Activated CD4-positive, alpha-beta T cell treated with anti-CD3 and anti-CD28 coated beads, Interleukin-2, amount 50 U/mL, for 24 hours (primary cell): ENCODE measurements around the gene GADD45GIP1.
A peak's percentile ranks its signal among the peaks of the same experiment; 100 is the strongest.
"Not testable (repeated sequence)": the region's sequence is repeated elsewhere in the genome, so short reads cannot be mapped to it uniquely, and the experiment has no call there.

Source experiments
- DNase-seq, 2 donors: peaks; one replicate each; pipeline ENCODE4 v3.0.0-alpha.2; 2020; ENCODE audit warnings: low read depth in 1 of 2, low spot score in 1 of 2

The GADD45GIP1 gene

GRCh38 chr19:12944104-12944674 lies 12.8 kb downstream of the GADD45GIP1 start:
- DNase-seq: no peak

GRCh38 chr19:12943437-12944044 lies 13.5 kb downstream of the GADD45GIP1 start:
- DNase-seq: no peak

DNA sequence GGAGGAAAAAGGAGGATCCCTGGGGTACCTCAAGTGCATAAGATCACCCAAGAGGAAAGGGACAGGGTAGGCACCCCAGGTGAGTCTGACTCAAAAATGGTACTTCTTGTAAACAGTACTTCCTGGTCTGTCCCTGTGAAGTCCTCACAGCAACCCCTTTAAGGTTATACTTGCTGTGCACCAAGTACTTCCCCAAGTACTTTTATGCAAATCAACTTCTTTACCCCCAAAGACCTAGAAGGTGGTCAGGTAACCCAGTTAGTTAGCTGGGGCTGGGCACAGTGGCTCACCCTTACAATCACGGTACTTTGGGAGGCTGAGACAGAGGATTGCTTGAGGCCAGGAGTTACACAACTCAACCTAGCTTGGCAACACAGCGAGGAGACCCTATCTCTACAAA lies 16.1 kb downstream of the GADD45GIP1 start:
- no peak for DNase-seq

DNA sequence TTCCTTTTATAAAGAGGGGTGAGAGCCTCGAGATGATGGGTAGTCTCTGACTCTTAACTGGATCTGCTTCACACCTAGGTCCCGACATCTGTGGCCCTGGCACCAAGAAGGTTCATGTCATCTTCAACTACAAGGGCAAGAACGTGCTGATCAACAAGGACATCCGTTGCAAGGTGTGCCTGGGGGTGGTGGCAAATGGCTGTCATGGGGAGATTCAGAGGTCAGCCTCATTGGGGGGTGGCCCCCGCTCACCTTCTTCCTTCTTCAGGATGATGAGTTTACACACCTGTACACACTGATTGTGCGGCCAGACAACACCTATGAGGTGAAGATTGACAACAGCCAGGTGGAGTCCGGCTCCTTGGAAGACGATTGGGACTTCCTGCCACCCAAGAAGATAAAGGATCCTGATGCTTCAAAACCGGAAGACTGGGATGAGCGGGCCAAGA lies 17.0 kb downstream of the GADD45GIP1 start:
- no peak for DNase-seq

- DNase-seq: no peak
Measured at GRCh38 chr19:12938779-12939601, 18.0 kb downstream of the GADD45GIP1 start.

- DNase-seq: peak; percentile 96 to 100
Measured at GRCh38 chr19:12937927-12938778, 18.9 kb downstream of the GADD45GIP1 start, which contains the start of gene CALR. Gene CALR, plus strand, starts transcription at chr19:12938609. Its CDS starts 71 bp downstream, at chr19:12938680.

- no peak for DNase-seq
Measured at GRCh38 chr19:12937093-12937926, 19.7 kb downstream of the GADD45GIP1 start.

DNA sequence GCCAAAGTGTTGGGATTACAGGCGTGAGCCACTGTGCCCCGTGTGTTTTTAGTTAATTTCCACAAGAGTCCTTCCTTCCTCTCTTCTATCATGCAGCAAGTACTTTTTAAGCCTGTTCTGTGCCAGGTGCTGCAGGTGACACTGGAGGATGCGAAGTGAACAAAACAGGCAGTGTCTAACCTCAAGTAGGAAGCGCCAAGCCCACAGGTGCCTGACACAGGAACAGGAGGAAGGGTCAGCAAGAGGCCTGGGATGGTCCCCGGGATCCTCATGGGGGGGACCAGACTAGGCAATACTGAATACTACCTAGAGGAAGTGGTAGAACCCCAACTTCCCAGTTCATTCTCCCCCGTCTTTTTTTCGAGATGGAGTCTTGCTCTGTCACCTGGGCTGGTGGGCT lies 20.4 kb downstream of the GADD45GIP1 start:
- no peak for DNase-seq

DNA sequence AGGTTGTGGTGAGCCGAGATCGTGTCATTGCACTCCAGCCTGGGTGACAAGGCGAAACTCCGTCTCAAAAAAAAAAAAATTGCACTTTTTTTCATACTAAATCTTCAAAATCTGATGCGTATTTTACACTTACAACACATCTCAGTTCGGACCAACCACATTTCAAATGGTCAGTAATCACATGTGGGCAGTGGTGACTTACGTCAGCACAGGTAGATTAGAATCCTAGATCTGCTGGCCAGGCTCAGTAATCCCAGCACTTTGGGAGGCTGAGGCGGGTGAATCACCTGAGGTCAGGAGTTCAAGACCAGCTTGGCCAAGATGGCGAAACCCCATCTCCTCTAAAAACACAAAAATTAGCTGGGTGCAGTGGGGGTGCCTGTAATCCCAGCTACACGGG lies 22.0 kb downstream of the GADD45GIP1 start:
- no peak for DNase-seq

GRCh38 chr19:12933287-12934072 lies 23.5 kb downstream of the GADD45GIP1 start, which contains the start of gene FARSA:
Gene FARSA, minus strand, starts transcription at chr19:12933711. Its CDS starts 15 bp downstream, at chr19:12933696.
- DNase-seq: peak; percentile 73 to 90

GRCh38 chr19:12932392-12933286 lies 24.4 kb downstream of the GADD45GIP1 start:
- DNase-seq: no peak

DNA sequence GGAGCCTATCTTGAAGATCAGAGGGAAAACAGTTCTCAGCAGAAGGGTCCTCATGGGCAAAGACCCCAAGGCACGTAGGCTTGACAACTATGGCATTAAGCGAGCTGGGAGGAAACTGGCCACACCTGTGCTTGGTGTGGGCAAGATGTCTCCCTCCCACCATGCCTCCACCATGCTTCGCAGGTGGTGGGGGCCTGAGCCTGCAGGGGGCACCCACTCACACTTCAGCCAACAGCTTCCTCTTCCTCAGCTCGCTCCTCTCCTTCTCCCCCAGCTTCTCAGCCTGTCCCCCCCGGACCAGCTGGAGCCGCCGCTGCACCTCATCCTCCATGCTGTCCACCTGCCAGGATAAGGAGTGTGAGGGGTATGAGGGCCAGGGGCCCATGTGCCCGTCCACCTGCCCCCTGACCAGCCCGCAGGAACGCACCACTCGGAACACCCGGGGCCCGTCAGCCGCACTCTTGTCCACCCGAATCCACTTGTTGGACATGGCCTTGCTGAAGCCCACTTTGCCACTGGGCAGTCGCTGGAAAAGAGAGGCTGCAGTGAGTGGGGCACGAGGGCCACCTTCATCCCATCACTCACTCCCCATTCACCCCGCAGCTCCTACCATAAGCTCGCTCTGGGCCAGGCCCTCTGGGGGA lies 26.9 kb downstream of the GADD45GIP1 start:
- DNase-seq: no peak

GRCh38 chr19:12924621-12925310 lies 32.3 kb downstream of the GADD45GIP1 start:
- no peak for DNase-seq

- DNase-seq: no peak
Measured at GRCh38 chr19:12922959-12923358, 34.1 kb downstream of the GADD45GIP1 start.

- no peak for DNase-seq
Measured at GRCh38 chr19:12921047-12921446, 36.0 kb downstream of the GADD45GIP1 start.

GRCh38 chr19:12918253-12918652 lies 38.8 kb downstream of the GADD45GIP1 start:
- DNase-seq: no peak

DNA sequence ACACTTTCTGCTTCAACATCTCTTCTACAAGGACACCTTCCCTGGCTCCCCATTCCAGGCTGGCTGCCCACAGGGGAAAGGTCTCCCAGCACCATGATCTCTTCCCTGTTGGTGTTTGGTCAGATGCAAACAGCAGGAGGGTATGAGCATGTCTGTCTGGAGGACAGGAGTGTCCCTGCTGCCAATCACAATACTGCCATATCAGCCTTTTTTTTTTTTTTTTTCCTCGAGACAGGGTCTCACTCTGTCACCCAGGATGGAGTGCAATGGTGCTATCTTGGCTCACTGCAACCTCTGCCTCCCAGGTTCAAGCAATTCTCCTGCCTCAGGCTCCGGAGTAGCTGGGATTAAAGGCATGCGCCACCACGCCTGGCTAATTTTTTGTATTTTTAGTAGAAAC lies 41.2 kb downstream of the GADD45GIP1 start:
- DNase-seq: not testable (repeated sequence)
